HG02938 (cell line): ENCODE measurements around the gene CD44.
A peak's percentile ranks its signal among the peaks of the same experiment; 100 is the strongest.

Experiments used
- ATAC-seq: cut with Tn5 transposase; IDR thresholded peaks from one replicate; pipeline ENCODE4 v1.9.1; 2021; ENCODE audit warnings: mild to moderate bottlenecking, moderate library complexity; ENCODE audit not compliant: unreplicated experiment

CD44 gene

GRCh38 chr11:35111161-35112055 lies 27.6 kb upstream of the CD44 start:
- ATAC-seq: no peak

DNA sequence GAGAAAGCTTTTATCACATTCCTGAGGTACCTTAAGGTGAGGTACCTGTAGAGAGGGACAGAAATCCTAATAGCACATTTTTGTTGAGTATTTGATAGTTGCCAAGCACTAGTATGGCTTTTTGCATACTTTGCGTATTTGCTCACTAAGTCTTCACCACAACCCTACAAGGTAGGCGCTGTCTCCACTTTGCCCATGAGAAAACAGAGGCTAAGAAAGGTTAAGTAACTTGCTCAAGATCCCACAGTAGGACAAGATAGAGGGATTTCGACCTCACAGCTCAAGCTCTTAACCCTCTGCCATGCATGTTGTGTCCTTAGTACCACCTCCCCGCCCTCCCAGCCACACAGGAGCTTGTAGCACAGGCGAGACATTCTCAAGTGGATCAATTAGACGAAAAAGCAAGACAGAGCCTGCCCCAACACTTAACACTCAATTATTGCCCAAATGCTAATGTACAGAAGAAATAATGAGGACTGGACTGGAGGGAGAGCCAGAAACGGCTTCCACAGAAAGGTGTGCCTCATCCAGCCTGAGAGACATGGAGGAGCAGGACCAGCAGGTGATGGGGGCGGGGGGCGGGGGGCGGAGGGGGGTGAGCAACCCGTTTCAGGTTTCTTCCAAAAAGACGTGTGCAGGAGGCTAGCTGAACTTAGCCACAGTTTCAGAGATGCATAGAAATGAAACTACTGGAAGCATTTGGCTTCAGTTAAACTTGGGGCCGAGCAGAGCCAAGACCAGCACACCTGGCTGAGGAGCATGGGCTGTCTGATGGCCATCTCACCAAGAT lies 26.7 kb upstream of the CD44 start:
- ATAC-seq: no peak

DNA sequence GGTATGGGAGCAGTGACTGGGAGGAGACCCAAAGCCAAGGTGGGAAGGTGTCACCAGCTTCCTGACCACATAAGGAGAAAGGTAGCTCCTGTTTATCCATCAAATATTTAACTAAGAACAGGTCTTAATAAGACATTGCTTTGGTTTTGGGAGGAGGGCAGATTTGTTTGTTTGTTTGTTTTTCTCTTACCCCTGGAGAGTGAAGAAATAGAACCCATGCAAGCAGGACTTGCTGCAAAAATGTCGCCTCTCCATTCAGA lies 26.2 kb upstream of the CD44 start:
- no peak for ATAC-seq

- ATAC-seq: peak; percentile 41
Observed at GRCh38 chr11:35114906-35115687, 23.9 kb upstream of the CD44 start.

DNA sequence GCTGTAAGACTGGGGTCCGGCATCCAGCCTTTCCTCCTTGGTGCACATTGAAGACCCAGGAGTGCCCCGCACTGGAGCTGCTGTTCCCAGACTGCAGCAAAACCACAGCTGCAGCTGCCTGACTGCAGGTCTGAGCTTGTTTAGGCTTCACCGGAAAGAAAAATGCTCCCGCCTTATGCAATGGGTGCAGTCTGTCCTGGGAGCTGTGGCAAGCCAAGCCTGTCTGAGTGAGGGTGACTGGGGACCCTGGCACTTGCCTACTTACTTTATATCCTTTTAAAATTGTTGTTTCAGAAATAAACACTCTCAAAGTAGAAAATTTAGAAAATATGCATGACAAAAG lies 23.3 kb upstream of the CD44 start:
- ATAC-seq: no peak

DNA sequence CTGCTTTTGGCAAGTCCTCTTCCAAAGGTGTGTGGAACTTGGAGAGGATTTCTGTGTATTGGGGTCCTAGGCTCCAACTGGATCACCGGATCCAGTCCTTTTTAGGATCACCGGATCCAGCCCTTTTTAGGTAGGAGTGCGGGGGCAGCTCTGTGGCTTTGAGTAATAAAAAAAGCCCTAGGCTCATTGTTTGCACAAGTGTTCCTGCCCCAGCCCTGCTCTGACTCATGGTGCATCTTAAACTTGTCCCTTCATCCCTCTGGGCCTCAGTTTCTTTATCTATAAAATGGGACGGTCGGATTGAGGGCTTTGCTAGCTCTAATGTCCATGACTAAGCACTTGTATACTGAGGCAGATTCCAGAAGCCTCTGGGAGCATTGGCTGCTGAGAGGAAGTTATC lies 22.7 kb upstream of the CD44 start:
- ATAC-seq: no peak

DNA sequence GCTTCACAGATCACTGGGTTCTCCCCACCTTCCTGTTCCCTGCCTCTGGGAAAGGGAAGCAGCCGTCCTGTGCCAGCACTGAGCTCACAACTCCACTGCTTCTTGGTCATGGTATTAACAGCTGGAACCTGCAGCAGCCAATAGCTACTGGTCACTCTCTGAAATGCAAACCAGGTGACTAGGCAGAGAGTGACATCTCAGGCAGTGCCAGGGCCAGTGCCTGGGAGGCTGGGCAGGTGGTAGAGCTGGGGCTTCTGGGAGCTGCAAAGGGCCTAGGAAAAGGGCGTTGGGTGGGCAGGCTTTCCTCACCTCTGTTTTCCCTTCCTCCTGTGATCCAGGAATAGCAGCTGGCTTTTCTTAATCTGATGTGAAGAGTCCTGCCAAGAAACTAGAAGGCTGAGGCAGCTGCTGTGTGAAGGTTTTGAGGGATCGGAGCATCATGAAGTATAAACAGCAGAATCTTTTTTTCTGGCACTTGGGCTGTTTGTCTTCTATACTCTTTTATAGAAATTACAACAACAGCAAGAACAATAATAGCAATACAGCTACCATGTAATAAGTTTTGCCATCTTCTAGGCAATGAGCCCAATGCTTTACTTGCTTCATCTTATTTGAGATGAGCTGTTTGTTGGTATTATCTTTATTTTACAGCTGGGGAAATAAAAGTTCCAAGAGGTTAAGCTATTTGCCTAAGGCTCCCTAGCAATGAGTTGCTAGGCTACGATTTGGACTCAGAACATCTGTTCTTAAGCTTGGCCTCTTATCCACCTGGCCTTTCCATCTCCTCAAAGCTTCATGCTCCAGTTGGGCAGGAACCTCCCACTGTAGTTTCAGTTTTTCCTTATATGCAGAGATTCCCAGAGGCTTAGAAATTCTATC lies 22.0 kb upstream of the CD44 start:
- no peak for ATAC-seq

DNA sequence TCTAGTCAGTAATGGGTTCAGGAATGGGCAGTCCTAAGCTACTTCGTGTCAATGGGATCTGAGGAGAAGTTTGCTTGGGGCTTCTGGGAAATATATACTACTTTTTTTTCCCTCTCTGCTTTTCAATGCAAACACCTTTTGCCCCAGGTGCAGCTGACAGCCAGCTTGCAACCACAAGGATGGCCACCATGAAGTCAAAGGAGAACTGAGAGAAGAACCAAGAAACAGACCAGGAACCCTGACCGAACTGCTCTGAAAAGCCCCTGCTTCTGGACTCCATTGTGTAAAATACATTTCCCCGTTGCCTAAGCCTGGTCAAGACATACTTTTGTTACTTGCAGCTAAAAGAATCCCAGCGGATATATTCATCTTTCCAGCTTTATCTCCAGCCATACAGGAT lies 20.1 kb upstream of the CD44 start:
- peak; percentile 77 for ATAC-seq

DNA sequence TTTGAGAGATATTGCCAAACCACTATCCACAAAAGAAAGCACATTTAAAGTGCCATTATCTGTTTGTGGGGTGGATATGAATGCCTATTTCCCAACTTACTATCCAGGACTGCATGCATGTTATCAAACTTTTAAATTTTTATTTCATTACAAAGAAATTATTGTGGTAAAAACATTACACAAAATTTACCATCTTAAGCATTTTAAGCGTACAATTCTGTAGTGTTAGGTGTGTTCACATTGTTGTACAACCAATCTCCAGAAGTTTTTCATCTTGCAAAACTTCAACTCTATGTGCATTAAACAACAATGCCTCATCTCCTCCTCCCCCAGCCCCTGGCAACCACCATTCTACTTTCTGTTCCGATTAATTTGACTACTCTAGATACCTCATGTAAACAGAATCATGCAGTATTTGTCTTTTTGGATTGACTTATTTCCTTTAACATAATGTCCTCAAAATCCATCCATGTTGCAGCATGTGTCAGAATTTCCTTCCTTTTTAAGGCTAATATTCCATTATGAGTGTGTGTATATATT lies 17.6 kb upstream of the CD44 start:
- ATAC-seq: no peak

DNA sequence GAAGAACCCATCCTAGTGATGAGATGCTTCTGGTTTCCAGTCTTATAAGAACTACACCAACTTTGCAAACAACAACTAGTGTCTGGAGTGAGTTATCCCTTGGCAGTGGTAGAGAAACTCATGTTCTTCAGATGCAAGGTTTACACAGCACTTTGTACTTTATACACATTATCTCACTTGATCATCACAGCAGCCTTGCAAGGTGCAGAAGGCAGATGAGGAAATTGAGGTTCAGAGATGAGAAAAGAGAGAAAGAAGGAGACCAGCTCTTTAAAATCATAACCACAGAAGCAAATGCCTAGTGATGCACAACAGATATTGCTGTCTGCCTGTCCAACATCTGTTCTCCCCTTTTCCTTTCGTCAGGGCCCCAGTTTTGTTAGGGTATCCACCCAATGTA lies 16.7 kb upstream of the CD44 start:
- ATAC-seq: no peak

GRCh38 chr11:35126000-35126878 lies 12.7 kb upstream of the CD44 start:
- ATAC-seq: peak; percentile 58

GRCh38 chr11:35126879-35127581 lies 11.9 kb upstream of the CD44 start:
- ATAC-seq: no peak

- ATAC-seq: no peak
Observed at GRCh38 chr11:35127619-35128018, 11.4 kb upstream of the CD44 start.

GRCh38 chr11:35131094-35131493 lies 7.9 kb upstream of the CD44 start:
- ATAC-seq: no peak

GRCh38 chr11:35131886-35132285 lies 7.1 kb upstream of the CD44 start:
- ATAC-seq: no peak

- no peak for ATAC-seq
Observed at GRCh38 chr11:35133656-35134055, 5.3 kb upstream of the CD44 start.

- ATAC-seq: no peak
Observed at GRCh38 chr11:35134403-35135148, 4.4 kb upstream of the CD44 start.

DNA sequence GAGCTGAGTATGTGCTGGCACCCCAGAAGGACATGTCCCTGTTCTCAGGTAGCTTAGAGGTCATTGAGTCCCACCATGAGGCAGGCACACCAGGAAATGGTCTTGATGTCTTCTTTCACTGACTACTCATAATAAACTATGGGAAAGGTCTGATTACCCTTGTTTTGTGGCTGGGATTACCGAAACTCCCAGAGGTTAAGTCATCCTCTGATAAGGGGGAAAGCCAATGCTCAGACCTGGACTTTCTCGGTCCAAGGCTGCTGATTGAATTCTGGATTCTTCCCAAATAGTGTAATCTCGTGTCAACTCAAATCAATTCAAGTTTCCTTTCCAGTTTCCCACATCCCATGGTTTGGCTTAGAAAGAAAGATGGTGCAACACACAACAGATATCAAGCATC lies 3.7 kb upstream of the CD44 start:
- ATAC-seq: no peak
